Small intestine (tissue), 7 donors: ENCODE measurements around the gene ZCCHC4. TPM values are rescaled to one million over a fixed set of nuclear protein-coding genes. Genes with fewer than 3 reads are reported as not detected.

ENCODE experiments used
- DNase-seq, 2 donors: peaks; one replicate each; pipeline versions ENCODE4 v3.0.0 to v3.0.0-alpha.2; 2013
- FAIRE-seq: peaks from 2 replicates; lab custom pipeline; 2012; peaks lifted over from hg19 to GRCh38; lab: Jason Lieb, UNC
- H3K27ac ChIP-seq, 3 donors: one replicate each; pipeline ENCODE4 v1.5.1; 2013; ENCODE audit warnings: low read length in 2 of 3, mild to moderate bottlenecking in 2 of 3, control low read depth in 1 of 3, inconsistent platforms in 1 of 3, low read depth in 1 of 3, moderate library complexity in 1 of 3
- H3K27me3 ChIP-seq, 3 donors: one replicate each; pipeline ENCODE4 v1.6.1; 2013; ENCODE audit warnings: low read length in 3 of 3, inconsistent platforms in 1 of 3; ENCODE audit not compliant: control insufficient read depth in 3 of 3, insufficient read depth in 3 of 3
- H3K36me3 ChIP-seq, 3 donors: one replicate each; pipeline ENCODE4 v1.6.1; 2013; ENCODE audit warnings: low read length in 3 of 3, inconsistent platforms in 1 of 3, low read depth in 1 of 3, mild to moderate bottlenecking in 1 of 3, moderate library complexity in 1 of 3; ENCODE audit not compliant: control insufficient read depth in 3 of 3, insufficient read depth in 2 of 3
- H3K4me1 ChIP-seq, 3 donors: one replicate each; pipeline ENCODE4 v1.6.1; 2013; ENCODE audit warnings: low read length in 2 of 3, inconsistent platforms in 1 of 3, low read depth in 1 of 3, mild to moderate bottlenecking in 1 of 3, moderate library complexity in 1 of 3; ENCODE audit not compliant: control insufficient read depth in 3 of 3, insufficient read depth in 2 of 3
- H3K4me3 ChIP-seq, 3 donors: one replicate each; pipeline ENCODE4 v1.5.1; 2013; ENCODE audit warnings: low read length in 3 of 3, control low read depth in 1 of 3, inconsistent platforms in 1 of 3, low read depth in 1 of 3, mild to moderate bottlenecking in 1 of 3, moderate library complexity in 1 of 3
- H3K9me3 ChIP-seq, 2 donors: one replicate each; pipeline ENCODE4 v1.6.1; 2013; ENCODE audit warnings: low read depth in 1 of 2, low read length in 1 of 2; ENCODE audit not compliant: control insufficient read depth in 2 of 2, insufficient read depth in 1 of 2
- WGBS, 3 donors: extraction: QIAGEN DNeasy Blood & Tissue Kit; methylation state at CpG; one replicate each; pipeline ENCODE4 v1.1.7; 2013; 5-methylcytosine and 5-hydroxymethylcytosine counted together
- polyA plus RNA-seq, 4 donors: library from polyadenylated mRNA; stranded (reverse) in 3 of 4; unstranded in 1 of 4; fragments of 200-250 nt in 3 of 4; fragments of 120-200 nt in 1 of 4; gene quantifications; one replicate each; pipeline versions ENCODE4 v1.2.1 to v1.2.3, GENCODE V29; 2013
- donor health status: healthy with polysubstance abuse.
- donor health status: control.
- donor health status: control.
- donor health status: Bipolar disorder and iron deficiency.
- donor health status: healthy.

The ZCCHC4 gene
- polyA plus RNA-seq, 4 donors, result 3.5 to 11.9 (median 4.5) TPM

DNA sequence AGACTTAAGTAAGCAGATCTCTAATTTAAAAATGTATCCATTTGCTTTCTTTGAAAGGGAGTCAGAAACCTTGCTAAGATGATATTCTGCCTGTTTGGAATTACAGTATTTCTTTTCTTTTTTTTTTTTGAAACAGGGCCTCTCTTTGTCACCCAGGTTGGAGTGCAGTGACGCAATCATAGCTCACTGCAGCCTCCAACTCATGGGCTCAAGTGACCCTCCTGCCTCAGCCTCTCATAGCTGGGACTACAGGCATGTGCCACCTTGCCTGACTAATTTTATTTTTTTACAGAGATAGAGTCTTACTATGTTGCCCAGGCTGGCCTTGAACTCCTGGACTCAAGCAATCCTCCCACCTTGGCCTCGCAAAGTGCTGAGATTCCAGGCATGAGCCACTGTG is 104.4 kb downstream of the ZCCHC4 start:
- Histone ChIP-seq H3K27me3 (no peaks in the 10 kb centered on the region), H3K4me1 (peaks cover 0 to 4% (median 2%) of the 10 kb centered on the region in 3 donors), H3K4me3 (no peak overlapping the region), H3K36me3 (peaks cover 8 to 14% (median 11%) of the 10 kb centered on the region in 3 donors), H3K9me3 (no peaks in the 10 kb centered on the region), H3K27ac (no peak overlapping the region)
- 90 to 96% (median 91%) methylated on average over 2 of the region's 2 CpGs for WGBS, 3 donors
- FAIRE-seq, result no peak
- DNase-seq, result no peak

Other genes with a start within 250 kb of the ZCCHC4 start
- gene SEPSECS, start 152.3 kb upstream of the ZCCHC4 start, polyA plus RNA-seq, result 10 to 100 TPM in 3 of 4 donors, 1 to 10 TPM in 1; 5.7 to 23.0 (median 16.7) TPM
- 10 to 100 TPM; 24.2 to 93.3 (median 50.2) TPM for gene PI4K2B, start 78.7 kb upstream of the ZCCHC4 start, polyA plus RNA-seq
- gene ANAPC4, start 64.5 kb downstream of the ZCCHC4 start, polyA plus RNA-seq, result 10 to 100 TPM; 15.8 to 37.8 (median 20.8) TPM